ENCODE measurements around the gene STAT5B. TPM values are rescaled to one million over a fixed set of nuclear protein-coding genes. Genes with fewer than 3 reads are reported as not detected.
A peak's percentile ranks its signal among the peaks of the same experiment; 100 is the strongest.

The STAT5B gene
- total and polyA plus RNA-seq, 2 of the 13 experiments (the other 11 are each of a cell fraction or from before 2014, with no cell fraction given) = 21.0 to 42.8 TPM

GRCh38 chr17:42304187-42305030 lies 28.2 kb upstream of the STAT5B start (continued):
- TF ChIP-seq PCBP1 (IDR thresholded peaks at IDR 0.05; ENCODE audit: borderline replicate concordance, low read depth, low read length) (no peak), XBP1 (CRISPR knock-in tag; IDR thresholded peaks at IDR 0.05) (no peak), KDM5A (IDR thresholded peaks at IDR 0.05; ENCODE audit: borderline replicate concordance, low read length) (no peak), ZEB1 (IDR thresholded peaks at IDR 0.05; ENCODE audit: insufficient replicate concordance, low read depth) (peak; percentile 35), EED (CRISPR knock-in tag; IDR thresholded peaks at IDR 0.05) (no peak), HMGA1 (CRISPR knock-in tag; conservative IDR thresholded peaks at IDR 0.05) (no peak), ZMYM2 (CRISPR knock-in tag; IDR thresholded peaks at IDR 0.05) (no peak), GMEB1 (CRISPR knock-in tag; IDR thresholded peaks at IDR 0.05; ENCODE audit: borderline replicate concordance) (peak; percentile 52; the same call in 1 of the 2 replicates), ZNF430 (CRISPR knock-in tag; IDR thresholded peaks at IDR 0.05) (no peak), ZHX1 (CRISPR knock-in tag; IDR thresholded peaks at IDR 0.05; ENCODE audit: low read depth) (no peak), ZNF761 (CRISPR knock-in tag; conservative IDR thresholded peaks at IDR 0.05) (no peak), U2AF2 (IDR thresholded peaks at IDR 0.05; ENCODE audit: low read depth, low read length) (no peak), UBTF (CRISPR knock-in tag; IDR thresholded peaks at IDR 0.05) (no peak; the same call in 1 of the 2 replicates), ZMAT5 (CRISPR knock-in tag; IDR thresholded peaks at IDR 0.05; ENCODE audit: borderline replicate concordance, low read depth) (no peak), GATAD1 (CRISPR knock-in tag; IDR thresholded peaks at IDR 0.05) (0 out of 2 replicates have a peak, but pooled peaks have one; percentile 20)
- TF ChIP-seq, protein P1, sequence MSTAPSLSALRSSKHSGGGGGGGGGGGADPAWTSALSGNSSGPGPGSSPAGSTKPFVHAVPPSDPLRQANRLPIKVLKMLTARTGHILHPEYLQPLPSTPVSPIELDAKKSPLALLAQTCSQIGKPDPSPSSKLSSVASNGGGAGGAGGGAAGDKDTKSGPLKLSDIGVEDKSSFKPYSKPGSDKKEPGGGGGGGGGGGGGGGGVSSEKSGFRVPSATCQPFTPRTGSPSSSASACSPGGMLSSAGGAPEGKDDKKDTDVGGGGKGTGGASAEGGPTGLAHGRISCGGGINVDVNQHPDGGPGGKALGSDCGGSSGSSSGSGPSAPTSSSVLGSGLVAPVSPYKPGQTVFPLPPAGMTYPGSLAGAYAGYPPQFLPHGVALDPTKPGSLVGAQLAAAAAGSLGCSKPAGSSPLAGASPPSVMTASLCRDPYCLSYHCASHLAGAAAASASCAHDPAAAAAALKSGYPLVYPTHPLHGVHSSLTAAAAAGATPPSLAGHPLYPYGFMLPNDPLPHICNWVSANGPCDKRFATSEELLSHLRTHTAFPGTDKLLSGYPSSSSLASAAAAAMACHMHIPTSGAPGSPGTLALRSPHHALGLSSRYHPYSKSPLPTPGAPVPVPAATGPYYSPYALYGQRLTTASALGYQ (CRISPR knock-in tag; IDR thresholded peaks at IDR 0.05) = no peak
- TF ChIP-seq, protein P2, sequence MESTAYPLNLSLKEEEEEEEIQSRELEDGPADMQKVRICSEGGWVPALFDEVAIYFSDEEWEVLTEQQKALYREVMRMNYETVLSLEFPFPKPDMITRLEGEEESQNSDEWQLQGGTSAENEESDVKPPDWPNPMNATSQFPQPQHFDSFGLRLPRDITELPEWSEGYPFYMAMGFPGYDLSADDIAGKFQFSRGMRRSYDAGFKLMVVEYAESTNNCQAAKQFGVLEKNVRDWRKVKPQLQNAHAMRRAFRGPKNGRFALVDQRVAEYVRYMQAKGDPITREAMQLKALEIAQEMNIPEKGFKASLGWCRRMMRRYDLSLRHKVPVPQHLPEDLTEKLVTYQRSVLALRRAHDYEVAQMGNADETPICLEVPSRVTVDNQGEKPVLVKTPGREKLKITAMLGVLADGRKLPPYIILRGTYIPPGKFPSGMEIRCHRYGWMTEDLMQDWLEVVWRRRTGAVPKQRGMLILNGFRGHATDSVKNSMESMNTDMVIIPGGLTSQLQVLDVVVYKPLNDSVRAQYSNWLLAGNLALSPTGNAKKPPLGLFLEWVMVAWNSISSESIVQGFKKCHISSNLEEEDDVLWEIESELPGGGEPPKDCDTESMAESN (CRISPR knock-in tag; conservative IDR thresholded peaks at IDR 0.05) = no peak
